GM19023 (cell line): ENCODE measurements around the gene PPP2R5D.
A peak's percentile ranks its signal among the peaks of the same experiment; 100 is the strongest.
"Not testable (repeated sequence)": the region's sequence is repeated elsewhere in the genome, so short reads cannot be mapped to it uniquely, and the experiment has no call there.

Source experiments
- ATAC-seq: cut with Tn5 transposase; IDR thresholded peaks from one replicate; pipeline ENCODE4 v1.9.1; 2021; ENCODE audit warnings: mild to moderate bottlenecking, moderate library complexity; ENCODE audit not compliant: unreplicated experiment

The PPP2R5D gene

DNA sequence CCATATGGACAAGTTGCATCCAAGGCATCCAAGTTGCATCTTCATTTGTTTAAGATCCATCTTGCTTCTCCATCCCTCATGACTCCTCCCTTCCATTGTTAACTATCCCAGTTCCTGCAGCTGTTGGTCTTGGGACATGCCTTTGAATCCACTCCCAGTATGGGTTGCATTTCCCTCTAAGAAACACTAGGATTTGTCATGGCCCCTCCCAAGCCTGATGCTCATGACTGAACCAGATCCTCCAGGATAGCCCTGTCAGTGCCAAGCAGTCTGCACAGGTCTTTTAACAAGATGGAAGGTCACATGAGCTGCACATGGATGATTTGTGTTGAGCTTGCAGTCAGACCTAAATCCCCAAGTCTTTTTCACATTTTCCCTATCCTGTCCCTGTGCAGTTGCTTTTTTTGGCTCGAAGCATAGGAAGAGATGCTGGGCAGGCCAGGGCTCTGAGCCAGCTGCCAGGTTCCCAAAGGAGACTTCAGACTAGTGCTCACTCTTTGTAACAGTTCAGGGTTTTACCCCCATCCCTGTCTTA is 4.2 kb downstream of the PPP2R5D start:
- no peak for ATAC-seq

DNA sequence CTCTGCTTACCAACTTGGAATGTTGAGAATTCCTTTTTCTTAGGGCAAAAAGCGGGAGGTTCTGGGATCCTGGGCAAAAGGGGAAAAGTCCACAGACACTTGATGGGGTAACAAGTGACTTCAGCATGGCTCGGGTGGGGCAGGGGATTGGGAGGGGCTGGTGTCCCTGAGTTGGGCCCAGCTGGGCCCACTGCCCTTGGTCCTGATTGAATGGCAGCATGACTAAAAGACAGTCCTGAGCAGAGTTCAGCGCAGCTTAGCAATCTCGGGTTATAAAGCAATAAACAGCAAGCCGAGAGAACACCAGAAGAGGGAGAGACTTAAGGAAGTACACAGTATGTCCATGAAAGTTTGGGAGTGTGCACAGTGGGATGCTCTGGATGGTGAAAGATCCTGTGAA is 5.6 kb downstream of the PPP2R5D start:
- ATAC-seq: no peak

DNA sequence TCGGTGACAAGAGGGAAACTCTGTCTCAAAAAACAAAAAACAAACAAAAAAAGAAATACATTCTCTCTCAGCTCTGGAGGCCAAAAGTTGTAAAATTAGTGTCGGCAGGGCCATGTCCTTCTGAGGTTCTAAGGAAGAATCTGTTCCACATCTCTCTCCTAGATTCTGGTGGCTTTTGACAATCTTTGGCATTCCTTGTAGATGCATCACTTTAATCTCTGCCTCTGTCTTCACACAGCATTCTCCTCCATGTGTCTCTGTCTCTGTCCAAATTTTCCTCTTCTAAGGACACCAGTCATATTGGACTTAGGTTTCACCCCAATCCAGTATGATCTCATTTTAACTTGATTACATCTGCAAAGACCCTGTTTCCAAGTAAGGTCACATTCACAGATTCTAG is 9.1 kb downstream of the PPP2R5D start:
- no peak for ATAC-seq

DNA sequence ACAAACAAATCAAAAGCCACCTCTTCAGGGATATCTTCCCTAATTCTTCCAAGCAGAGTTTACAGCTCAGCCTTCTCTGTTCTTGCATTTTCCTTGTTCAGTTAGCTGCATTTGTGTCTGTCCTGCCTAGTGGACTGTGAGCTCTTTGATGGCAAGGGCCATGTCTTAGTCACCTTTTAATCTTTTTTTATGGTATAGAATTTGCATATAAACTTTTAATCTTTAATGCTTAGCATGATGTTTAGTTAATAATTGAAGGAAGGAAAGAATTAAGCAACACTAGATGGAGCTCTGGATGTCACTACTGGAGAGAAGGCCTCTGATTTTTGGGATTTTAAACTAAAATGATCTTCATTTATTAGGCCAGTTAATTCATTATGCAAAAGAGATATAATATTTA is 12.1 kb downstream of the PPP2R5D start:
- ATAC-seq: no peak

DNA sequence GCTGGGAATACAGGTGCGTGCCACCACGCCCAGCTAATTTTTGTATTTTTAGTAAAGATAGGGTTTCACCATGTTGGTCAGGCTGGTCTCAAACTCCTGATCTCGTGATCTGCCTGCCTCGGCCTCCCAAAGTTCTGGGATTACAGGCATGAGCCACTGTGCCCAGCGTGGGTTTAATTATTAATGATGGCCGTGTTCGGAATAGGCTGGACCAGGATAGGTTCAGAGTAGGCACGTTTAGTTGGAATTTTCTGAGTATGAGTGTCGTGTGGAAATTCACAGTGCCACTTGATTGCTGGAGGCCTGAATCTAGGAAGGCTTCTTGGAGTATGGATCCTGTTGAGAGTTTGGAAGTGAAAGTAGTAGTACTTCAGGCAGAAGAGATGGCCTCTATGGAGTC is 13.8 kb downstream of the PPP2R5D start:
- ATAC-seq: not testable (repeated sequence)

DNA sequence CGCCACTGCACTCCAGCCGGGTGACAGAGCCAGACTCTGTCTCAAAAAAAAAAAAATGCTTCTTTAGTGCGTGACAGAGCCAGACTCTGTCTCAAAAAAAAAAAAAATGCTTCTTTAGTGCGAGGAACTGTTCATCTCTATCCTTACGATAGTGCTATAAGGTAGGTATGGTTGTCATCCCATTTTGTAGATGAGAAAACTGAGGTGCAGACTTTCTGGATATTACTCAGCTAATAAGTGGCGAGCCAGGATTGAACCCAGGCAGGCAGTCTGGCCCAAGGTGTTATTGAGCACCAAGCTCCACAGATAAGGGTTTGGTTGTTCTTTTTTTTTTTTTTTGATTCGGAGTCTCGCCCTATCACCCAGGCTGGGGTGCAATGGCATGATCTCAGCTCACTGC is 17.5 kb downstream of the PPP2R5D start:
- ATAC-seq: no peak

DNA sequence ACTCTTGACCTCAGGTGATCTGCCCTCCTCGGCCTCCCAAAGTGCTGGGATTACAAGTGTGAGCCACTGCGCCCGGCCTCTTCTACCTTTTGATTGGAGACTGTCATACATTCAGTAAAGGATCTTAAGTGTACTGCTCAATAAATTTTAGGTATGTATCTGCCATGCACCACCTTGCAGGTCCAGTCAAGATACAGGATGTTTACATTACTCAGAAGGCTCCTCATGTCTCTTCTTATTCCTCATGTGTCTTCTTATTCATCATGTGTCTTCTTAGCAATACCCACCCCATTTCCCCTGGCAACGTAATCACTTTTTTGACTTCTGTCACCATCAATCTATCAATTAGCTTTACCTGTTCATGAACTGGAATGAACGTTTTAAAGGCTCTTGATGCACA is 21.5 kb downstream of the PPP2R5D start:
- ATAC-seq: no peak

DNA sequence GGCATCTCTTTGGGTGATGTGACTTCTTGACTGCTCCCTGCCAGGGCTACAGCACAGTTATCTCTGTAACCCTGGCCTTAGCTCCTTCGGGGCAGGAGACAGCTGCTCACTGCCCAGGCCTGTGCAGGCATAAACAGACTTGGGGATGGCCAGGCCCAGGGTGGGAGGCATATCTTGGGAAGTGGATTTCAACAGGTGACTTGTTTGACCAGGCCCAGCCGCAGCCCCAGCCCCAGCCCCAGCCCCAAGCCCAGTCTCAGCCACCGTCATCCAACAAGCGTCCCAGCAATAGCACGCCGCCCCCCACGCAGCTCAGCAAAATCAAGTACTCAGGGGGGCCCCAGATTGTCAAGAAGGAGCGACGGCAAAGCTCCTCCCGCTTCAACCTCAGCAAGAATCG is 21.9 kb downstream of the PPP2R5D start:
- no peak for ATAC-seq

DNA sequence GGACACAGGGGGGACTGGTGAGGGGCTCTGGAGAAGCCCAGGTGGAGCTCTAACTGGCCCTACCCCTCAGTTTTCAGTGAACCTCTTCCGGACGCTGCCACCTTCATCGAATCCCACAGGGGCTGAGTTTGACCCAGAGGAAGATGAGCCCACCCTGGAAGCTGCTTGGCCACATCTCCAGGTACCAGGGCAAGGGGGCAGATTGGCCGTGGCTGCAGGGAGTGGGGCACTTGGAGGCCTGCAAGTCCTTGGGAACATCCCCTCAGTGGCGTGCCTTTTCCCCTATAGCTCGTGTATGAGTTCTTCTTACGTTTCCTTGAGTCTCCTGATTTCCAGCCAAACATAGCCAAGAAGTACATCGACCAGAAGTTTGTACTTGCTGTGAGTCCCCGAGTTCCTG is 22.8 kb downstream of the PPP2R5D start:
- ATAC-seq: no peak

DNA sequence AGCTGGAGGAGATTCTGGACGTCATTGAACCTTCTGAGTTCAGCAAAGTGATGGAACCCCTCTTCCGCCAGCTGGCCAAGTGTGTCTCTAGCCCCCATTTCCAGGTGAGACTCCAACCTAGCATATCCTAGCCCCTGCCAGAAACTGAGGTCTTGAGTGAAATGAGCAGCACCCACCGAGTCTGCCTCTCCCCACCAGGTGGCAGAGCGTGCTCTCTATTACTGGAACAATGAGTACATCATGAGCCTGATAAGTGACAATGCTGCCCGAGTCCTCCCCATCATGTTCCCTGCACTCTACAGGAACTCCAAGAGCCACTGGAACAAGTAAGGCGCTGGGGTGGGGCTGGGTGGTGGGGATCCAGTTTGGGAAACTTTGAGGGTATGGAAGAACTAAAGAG is 24.8 kb downstream of the PPP2R5D start:
- ATAC-seq: no peak

DNA sequence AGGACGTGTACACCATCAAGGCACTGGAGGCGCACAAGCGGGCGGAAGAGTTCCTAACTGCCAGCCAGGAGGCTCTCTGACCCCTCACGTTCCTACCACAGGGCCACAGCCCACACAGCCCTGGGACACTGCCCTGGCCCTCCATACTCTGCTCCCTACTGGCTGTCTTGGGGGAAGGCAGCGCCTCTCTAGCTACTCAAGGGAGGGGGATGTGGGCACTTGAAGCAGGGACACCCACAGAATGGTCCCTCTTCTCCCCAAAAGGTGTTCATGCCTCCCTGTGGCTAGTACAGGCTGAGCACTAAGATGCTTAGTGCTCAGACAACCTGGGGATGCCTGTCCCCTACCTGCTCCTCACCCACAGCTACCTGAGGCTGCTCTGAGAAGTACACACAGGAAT is 26.8 kb downstream of the PPP2R5D start:
- no peak for ATAC-seq

DNA sequence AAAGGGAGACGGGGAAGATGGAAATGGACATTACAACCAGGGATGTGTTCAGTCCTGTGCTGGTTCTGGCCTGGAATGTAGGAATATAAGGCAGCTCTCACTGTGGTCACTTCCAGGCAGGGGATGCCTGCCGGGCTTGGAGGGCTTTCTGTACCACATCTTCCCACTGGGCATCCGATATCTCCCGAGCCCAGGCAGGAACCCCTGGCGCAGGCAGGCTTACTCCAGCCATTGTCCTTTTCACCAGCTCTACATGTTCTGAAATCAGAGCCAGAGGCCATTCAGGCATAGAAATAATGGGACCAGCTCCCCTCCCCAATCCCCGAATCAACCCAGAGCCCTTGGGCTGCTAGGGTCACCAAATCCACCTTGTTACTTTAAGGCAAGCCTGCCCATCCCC is 28.0 kb downstream of the PPP2R5D start:
- no peak for ATAC-seq

DNA sequence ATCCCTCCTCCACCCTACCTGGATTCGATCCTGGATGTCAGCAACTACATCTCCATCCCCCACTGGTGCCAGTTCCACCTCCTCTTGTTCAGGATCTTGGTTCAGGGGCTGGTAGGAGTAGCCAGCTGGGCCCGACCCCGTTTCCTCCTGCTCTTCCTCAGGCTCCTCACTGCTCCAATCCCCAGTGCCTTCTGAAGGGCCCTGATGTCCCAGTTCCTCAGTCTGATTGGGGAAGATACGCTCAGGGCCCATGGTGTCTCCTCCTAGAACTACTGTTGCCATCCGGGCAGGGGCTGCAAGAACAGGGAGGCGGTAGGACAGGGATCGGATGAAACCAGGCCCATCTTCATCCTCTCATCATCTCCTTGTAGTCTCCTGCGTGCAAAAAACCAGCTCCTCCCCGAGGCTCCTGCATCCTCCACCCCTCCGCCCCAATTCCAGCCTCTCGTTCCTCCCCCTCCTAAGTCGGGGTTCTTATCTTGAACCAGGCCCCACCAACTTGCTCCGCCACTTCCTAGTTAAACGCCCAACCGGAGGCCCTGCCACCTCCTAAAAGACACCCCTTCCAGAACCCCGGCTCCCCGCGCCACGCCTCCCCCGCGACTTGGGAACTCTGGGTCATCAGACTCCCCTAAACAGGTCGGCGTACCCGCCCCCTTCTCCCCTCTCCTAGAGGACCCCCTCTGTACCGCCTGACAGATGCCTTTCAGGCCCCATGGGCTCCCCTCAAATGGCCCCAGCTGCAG is 28.9 kb downstream of the PPP2R5D start:
- ATAC-seq: no peak

DNA sequence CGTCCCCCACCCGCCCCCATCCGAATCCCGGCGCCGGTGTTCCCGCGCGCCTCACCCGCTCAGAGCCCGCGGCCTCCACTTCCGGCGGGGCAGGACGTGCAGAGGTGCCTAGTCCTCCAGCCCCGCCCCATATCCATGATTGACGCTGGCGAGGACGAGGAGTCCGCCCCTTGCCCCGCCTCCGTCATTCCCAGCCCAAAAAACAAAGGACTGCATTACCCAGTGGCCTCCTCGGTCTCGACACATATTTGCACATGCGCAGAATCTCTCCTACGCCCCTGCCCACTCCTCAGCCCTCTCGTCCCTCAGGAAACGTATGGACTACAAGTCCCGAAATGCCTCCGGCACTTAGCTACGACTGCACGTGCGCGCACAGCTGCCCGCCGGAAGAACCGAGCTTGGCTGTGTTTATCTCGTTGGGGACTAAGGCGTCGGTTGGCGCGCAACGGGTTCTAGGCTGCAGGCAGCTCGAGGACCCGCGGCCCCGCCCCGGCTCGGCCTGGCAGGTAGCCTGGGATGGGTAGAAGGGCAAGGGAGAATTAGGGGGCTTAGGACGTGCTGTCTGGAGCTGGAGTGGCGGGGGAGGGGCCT is 29.6 kb downstream of the PPP2R5D start, which contains the start of the genes KLHDC3 and MEA1:
KLHDC3 (plus strand) TSS at position 407 of the 591 bp plus-strand sequence. CDS start 2,944 bp downstream, outside the sequence.
MEA1 (minus strand) TSS at position 104 of the 591 bp plus-strand sequence. CDS start 133 bp downstream, outside the sequence.
- ATAC-seq: peak; percentile 94

DNA sequence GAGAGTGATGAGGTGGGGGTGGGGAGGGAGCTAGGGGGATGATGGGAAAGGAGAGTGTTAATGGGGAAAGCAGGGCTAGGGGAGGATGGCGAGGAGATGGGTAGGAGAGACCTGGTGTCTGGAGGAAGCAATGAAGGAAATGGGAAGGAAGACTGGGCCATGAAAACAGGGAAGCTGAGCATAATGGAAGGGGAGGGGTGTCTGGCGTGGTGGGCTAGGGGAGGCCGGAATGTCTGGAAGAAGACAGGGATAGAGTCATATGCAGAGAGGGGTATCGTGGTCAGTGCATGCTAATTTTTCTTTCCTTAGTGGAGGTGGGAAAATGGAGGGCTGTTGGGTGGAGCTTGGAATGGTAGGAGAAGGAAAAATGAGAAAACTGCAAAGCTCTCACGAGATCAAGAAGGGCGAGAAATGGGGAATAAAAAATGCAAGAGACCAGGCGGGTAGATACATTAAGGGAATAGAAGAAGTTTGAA is 30.1 kb downstream of the PPP2R5D start:
- no peak for ATAC-seq

DNA sequence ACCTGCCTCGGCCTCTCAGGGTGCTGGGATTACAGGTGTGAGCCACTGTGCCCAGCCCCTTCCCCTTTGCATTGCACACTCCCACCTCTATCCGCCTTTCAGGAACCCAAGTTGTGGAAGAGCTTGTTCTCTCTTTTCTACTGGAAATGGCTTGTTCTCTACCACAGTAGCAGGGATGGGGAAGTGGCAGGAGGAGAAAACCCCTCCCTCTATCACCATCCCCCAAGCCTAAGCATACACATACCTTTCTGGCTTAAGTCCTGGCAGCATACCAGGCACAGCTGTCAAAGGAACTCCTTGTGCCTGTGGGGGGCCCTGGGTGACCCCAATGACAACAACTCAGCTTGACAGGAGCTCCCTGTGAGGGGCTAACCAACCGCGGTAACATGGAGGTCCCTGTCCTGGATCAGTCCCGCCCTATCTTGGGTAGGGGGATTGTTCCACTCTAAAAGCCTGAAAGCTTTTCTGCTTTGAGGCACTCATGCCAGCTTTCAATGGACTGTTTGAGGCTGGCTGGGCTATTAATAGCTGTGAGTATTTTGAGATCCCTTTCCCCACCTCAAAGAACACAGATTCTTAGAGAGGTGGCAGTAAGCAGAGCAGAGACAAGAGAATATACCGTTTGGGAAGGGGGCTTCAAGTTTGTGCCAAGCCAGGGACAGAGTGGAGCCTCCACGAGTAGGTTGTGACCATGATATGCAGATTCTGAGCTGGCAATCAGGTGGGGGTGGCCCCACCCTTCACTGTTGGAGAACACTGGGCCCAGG is 32.0 kb downstream of the PPP2R5D start:
- no peak for ATAC-seq

DNA sequence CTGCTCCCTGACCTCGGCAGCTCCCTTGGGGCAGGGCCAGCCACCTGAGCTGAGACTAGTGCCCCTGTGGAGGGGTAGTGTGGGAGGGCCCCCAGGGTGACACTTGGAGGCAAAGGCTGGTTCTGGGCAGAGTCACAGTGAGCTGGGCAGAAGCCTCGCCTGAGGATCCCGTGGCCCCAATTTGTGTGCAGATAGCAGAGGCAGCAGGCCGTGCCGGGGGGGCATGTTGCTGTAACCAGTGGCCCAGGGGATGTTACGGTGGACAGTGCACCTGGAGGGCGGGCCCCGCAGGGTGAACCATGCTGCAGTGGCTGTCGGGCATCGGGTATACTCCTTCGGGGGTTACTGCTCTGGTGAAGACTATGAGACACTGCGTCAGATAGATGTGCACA is 32.6 kb downstream of the PPP2R5D start:
- no peak for ATAC-seq

DNA sequence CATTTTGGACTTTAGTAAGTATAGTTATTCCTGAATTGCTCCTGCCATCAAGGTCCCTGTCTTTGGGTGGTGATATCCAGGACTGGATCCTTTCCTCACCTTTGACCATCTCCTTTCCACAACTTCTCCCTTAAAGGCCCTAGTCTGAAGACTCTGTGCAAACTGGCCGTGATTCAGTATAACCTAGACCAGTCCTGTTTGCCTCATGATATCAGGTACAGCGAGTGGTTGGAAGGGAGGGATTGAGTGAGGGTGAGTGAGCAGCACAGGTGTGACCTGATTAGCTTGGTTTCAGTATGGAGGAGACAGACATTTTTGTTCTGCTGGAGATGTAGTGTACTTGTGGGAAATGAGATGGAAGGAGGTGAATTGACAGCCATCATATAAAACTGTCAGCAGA is 34.8 kb downstream of the PPP2R5D start:
- ATAC-seq: no peak

DNA sequence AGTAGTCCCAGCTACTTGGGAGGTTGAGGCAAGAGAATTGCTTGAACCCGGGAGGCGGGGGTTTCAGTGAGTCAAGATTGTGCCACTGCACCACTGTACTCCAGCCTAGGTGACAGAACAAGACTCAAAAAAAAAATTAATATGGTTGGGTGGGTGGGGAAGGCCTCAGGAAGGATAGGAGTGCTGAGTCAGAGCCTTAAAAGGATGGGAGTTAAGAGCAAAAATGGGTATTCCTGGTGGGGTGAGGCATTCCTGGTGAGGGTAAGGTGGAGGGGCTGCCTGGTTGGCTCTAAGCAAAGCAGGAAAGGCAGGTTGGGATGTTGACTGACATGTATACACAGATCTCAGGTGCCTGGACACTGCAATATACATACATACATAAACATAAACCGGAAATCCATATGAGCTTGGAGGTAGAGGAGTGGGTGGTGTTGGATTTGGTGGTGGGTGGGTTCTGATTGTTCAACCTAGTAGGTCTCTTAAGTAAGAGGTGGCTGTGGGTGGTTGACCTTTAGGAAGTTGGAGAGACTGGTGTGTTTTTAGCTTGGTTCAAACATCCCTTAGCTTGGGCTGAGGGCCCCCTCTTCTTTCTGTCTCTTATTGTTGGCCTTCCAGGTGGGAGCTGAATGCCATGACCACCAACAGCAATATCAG is 35.8 kb downstream of the PPP2R5D start:
- no peak for ATAC-seq

DNA sequence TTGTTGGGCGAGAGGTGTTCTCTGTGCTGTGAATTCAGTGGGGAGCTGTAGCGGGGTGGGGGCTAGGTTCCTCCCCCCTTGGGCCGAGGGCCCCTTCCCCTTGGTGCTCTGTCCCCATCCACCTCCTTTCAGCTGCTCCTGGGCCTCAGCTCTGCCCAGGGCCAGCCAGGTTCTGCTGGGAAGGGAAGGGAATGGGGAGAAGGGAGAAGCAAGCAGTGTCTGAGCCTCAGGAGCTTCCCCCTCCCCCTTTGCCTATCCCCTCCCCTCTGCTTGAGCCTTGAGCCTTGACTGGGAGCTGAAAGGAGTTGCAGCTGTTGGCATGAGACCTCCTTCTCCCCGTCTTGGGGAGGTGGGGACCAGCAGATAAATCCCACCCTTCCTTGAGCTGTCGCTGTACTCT is 36.5 kb downstream of the PPP2R5D start:
- no peak for ATAC-seq
